MM.1S (cell line): ENCODE results near the gene RILPL1.

Source experiments
- DNase-seq: peaks from one replicate; pipeline ENCODE4 v3.0.0-alpha.2; 2015
- H2AFZ ChIP-seq: fragments of 300-600 bp; sonication (generic); 2 replicates; pipeline ENCODE4 v1.6.0; 2016; ENCODE audit warnings: antibody characterized with exemption, low read length
- H3F3A ChIP-seq: fragments of 300-600 bp; sonication (generic); 2 replicates; pipeline ENCODE4 v1.6.1; 2016; ENCODE audit warnings: mild to moderate bottlenecking, antibody characterized with exemption, low read length, moderate library complexity, mixed read lengths; ENCODE audit not compliant: insufficient read depth
- H3K27ac ChIP-seq: fragments of 300-600 bp; sonication (generic); 2 replicates; pipeline ENCODE4 v1.5.1; 2016; ENCODE audit warnings: mild to moderate bottlenecking, low read length
- H3K27me3 ChIP-seq: fragments of 300-600 bp; sonication (generic); replicated peaks from 2 replicates; pipeline ENCODE4 v1.6.0; 2016; ENCODE audit warnings: low read length; ENCODE audit not compliant: insufficient read depth
- H3K36me3 ChIP-seq: fragments of 300-600 bp; sonication (generic); replicated peaks from 2 replicates; pipeline ENCODE4 v1.6.1; 2016; ENCODE audit warnings: mild to moderate bottlenecking, low read length, mixed read lengths; ENCODE audit not compliant: insufficient read depth
- H3K4me1 ChIP-seq: fragments of 300-600 bp; sonication (generic); 2 replicates; pipeline ENCODE4 v1.6.1; 2016; ENCODE audit warnings: low read length, mixed read lengths
- H3K4me2 ChIP-seq: fragments of 300-600 bp; sonication (generic); 2 replicates; pipeline ENCODE4 v1.6.0; 2016; ENCODE audit warnings: low read depth, low read length
- H3K4me3 ChIP-seq: fragments of 300-600 bp; sonication (generic); 2 replicates; pipeline ENCODE4 v1.5.1; 2016; ENCODE audit warnings: low read length, mixed read lengths
- H3K79me2 ChIP-seq: fragments of 300-600 bp; sonication (generic); 2 replicates; pipeline ENCODE4 v1.6.1; 2016; ENCODE audit warnings: mixed run types, low read length, mixed read lengths
- H3K9ac ChIP-seq: fragments of 300-600 bp; sonication (generic); 2 replicates; pipeline ENCODE4 v1.6.1; 2016; ENCODE audit warnings: low read length, mixed read lengths
- H3K9me2 ChIP-seq: fragments of 300-600 bp; sonication (generic); replicated peaks from 2 replicates; pipeline ENCODE4 v1.6.1; 2016; ENCODE audit warnings: mild to moderate bottlenecking, low read length, mixed read lengths; ENCODE audit not compliant: insufficient read depth
- H3K9me3 ChIP-seq: fragments of 300-600 bp; sonication (generic); replicated peaks from 2 replicates; pipeline ENCODE4 v1.6.1; 2016; ENCODE audit warnings: mild to moderate bottlenecking, low read length, mixed read lengths; ENCODE audit not compliant: insufficient read depth
- H4K20me1 ChIP-seq: fragments of 300-600 bp; sonication (generic); 2 replicates; pipeline ENCODE4 v1.6.1; 2016; ENCODE audit warnings: mild to moderate bottlenecking, low read length, moderate library complexity, mixed read lengths; ENCODE audit not compliant: insufficient read depth
- CTCF ChIP-seq: fragments of 300-600 bp; sonication (generic); IDR thresholded peaks from 2 replicates; pipeline ENCODE4 v1.5.1; 2016; ENCODE audit warnings: antibody characterized with exemption, low read length, mixed read lengths
- EZH2 ChIP-seq: fragments of 300-600 bp; sonication (generic); optimal IDR thresholded peaks from 2 replicates; pipeline ENCODE3; 2017; ENCODE audit warnings: low read depth, mild to moderate bottlenecking, antibody characterized with exemption, low read length, mixed read lengths
- EZH2phosphoT487 ChIP-seq: fragments of 300-600 bp; sonication (generic); IDR thresholded peaks from 2 replicates; pipeline ENCODE4 v1.6.1; 2018; ENCODE audit warnings: antibody characterized with exemption, low read length

RILPL1 gene

GRCh38 chr12:123488539-123489230 lies 44.8 kb downstream of the RILPL1 start:
- Histone ChIP-seq H3K4me2 (no peak overlapping the region), H3F3A (no peaks in the 10 kb centered on the region), H3K9ac (no peak overlapping the region), H4K20me1 (no peaks in the 10 kb centered on the region), H3K9me2 (no peaks in the 10 kb centered on the region), H3K4me1 (no peaks in the 10 kb centered on the region), H3K79me2 (no peaks in the 10 kb centered on the region), H3K27ac (no peak overlapping the region), H3K4me3 (no peak overlapping the region), H2AFZ (no peak overlapping the region), H3K36me3 (no peaks in the 10 kb centered on the region), H3K27me3 (no peaks in the 10 kb centered on the region), H3K9me3 (no peaks in the 10 kb centered on the region)
- DNase-seq = no peak
- no peak for TF ChIP-seq EZH2phosphoT487
- TF ChIP-seq CTCF = no peak
- no peak for TF ChIP-seq EZH2

DNA sequence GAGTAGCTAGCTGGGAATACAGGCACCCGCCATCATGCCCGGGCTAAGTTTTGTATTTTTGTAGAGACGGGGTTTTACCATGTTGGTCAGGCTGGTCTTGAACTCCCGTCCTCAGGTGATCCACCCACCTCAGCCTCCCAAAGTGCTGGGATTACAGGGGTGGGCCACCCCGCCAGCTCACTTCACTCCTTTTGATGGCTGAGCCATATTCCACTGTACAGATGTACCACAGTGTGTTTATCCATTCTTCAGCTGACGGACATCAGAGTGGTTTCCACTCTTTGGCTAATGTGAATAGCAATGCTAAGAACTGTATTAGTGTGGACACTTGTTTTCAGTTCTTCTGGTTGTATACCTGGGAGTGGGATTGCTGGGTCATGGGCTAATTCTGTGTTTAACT lies 46.1 kb downstream of the RILPL1 start:
- Histone ChIP-seq H3K27me3 (no peaks in the 10 kb centered on the region), H3K4me1 (no peaks in the 10 kb centered on the region), H3K4me2 (no peak overlapping the region), H3F3A (no peaks in the 10 kb centered on the region), H3K36me3 (no peaks in the 10 kb centered on the region), H3K79me2 (no peaks in the 10 kb centered on the region), H3K27ac (no peak overlapping the region), H3K9me3 (no peaks in the 10 kb centered on the region), H3K4me3 (no peak overlapping the region), H2AFZ (no peak overlapping the region), H3K9me2 (no peaks in the 10 kb centered on the region), H3K9ac (no peak overlapping the region), H4K20me1 (no peaks in the 10 kb centered on the region)
- no peak for TF ChIP-seq EZH2phosphoT487
- no peak for TF ChIP-seq CTCF
- TF ChIP-seq EZH2 = no peak
- no peak for DNase-seq

DNA sequence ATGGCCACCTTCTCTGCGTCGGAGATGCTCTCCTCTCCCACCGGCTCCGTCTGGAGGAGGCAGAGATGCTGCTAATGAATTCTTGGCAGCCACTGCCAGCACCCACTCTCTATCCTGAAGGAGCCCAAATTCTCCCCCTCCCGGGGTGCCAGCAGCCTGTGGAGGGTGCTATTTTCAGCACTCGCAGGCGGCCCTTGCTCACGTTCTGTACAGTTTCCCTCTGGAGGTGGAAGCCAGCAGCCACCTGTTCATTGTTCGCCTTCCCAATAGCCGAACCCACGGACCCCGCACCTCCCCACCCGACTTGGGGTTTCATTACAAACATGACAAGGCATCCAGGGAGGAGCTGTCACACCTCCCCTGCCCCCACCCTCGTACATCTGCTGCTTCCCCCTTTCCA lies 47.8 kb downstream of the RILPL1 start:
- Histone ChIP-seq H3K9ac (no peak overlapping the region), H2AFZ (no peak overlapping the region), H3K27ac (no peak overlapping the region), H3F3A (no peaks in the 10 kb centered on the region), H4K20me1 (no peaks in the 10 kb centered on the region), H3K4me1 (no peaks in the 10 kb centered on the region), H3K4me2 (no peak overlapping the region), H3K9me2 (no peaks in the 10 kb centered on the region), H3K27me3 (no peaks in the 10 kb centered on the region), H3K36me3 (no peaks in the 10 kb centered on the region), H3K4me3 (no peak overlapping the region), H3K9me3 (no peaks in the 10 kb centered on the region), H3K79me2 (no peaks in the 10 kb centered on the region)
- TF ChIP-seq CTCF (no peak), EZH2phosphoT487 (no peak), EZH2 (no peak)
- DNase-seq = no peak
